DOHH2 (cell line): ENCODE measurements around the gene ALG11.
"Not testable (repeated sequence)": the region's sequence is repeated elsewhere in the genome, so short reads cannot be mapped to it uniquely, and the experiment has no call there.

ENCODE experiments used
- H3F3A ChIP-seq: fragments of 200-600 bp; sonication (generic), shearing (Covaris generic); 2 replicates; pipeline ENCODE4 v1.6.0; 2016; ENCODE audit warnings: antibody characterized with exemption, mild to moderate bottlenecking; ENCODE audit not compliant: control insufficient read depth, insufficient read depth
- H3K27ac ChIP-seq: fragments of 200-600 bp; sonication (generic); 2 replicates; pipeline ENCODE4 v1.5.1; 2014; ENCODE audit warnings: low read depth, mild to moderate bottlenecking, low read length, moderate library complexity
- H3K27me3 ChIP-seq: fragments of 200-600 bp; sonication (generic); 2 replicates; pipeline ENCODE4 v1.6.1; 2014; ENCODE audit warnings: mild to moderate bottlenecking, low read length, mixed read lengths; ENCODE audit not compliant: control insufficient read depth
- H3K36me3 ChIP-seq: fragments of 200-600 bp; sonication (generic); 2 replicates; pipeline ENCODE4 v1.6.1; 2014; ENCODE audit warnings: mild to moderate bottlenecking, low read length, moderate library complexity, mixed read lengths; ENCODE audit not compliant: control insufficient read depth
- H3K4me1 ChIP-seq: fragments of 200-600 bp; sonication (generic); 2 replicates; pipeline ENCODE4 v1.6.1; 2014; ENCODE audit warnings: mild to moderate bottlenecking, low read length, mixed read lengths; ENCODE audit not compliant: control insufficient read depth
- H3K4me2 ChIP-seq: fragments of 200-600 bp; sonication (generic); 2 replicates; pipeline ENCODE4 v1.6.0; 2014; ENCODE audit warnings: mild to moderate bottlenecking, low read length, moderate library complexity
- H3K4me3 ChIP-seq: fragments of 200-600 bp; sonication (generic); 2 replicates; pipeline ENCODE4 v1.5.1; 2014; ENCODE audit warnings: mild to moderate bottlenecking, low read length, mixed read lengths
- H3K79me2 ChIP-seq: fragments of 200-600 bp; sonication (generic); 2 replicates; pipeline ENCODE4 v1.6.1; 2014; ENCODE audit warnings: mild to moderate bottlenecking, low read length, mixed read lengths; ENCODE audit not compliant: control insufficient read depth
- H3K9me2 ChIP-seq: fragments of 200-600 bp; sonication (generic); replicated peaks from 2 replicates; pipeline ENCODE4 v1.6.1; 2014; ENCODE audit warnings: mild to moderate bottlenecking, low read length, mixed read lengths; ENCODE audit not compliant: control insufficient read depth
- H3K9me3 ChIP-seq: fragments of 200-600 bp; sonication (generic); 2 replicates; pipeline ENCODE4 v1.6.1; 2014; ENCODE audit warnings: antibody characterized with exemption, low read length, mixed read lengths; ENCODE audit not compliant: control insufficient read depth, insufficient read depth
- H4K20me1 ChIP-seq: fragments of 200-600 bp; sonication (generic); 2 replicates; pipeline ENCODE4 v1.6.0; 2014; ENCODE audit warnings: low read depth, mild to moderate bottlenecking, antibody characterized with exemption, low read length, moderate library complexity; ENCODE audit not compliant: control insufficient read depth, insufficient read depth
- EZH2phosphoT487 ChIP-seq: fragments of 200-600 bp; sonication (generic); IDR thresholded peaks from 2 replicates; pipeline ENCODE4 v1.6.1; 2017; ENCODE audit warnings: borderline replicate concordance, mild to moderate bottlenecking, antibody characterized with exemption, low read length, moderate library complexity, mixed read lengths
- TF ChIP-seq, protein P1 (sequence below): fragments of 200-600 bp; sonication (generic); IDR thresholded peaks from one replicate; pipeline ENCODE4 v1.5.1; 2014; ENCODE audit warnings: antibody characterized with exemption, mild to moderate bottlenecking, low read depth, low read length; ENCODE audit not compliant: poor library complexity, severe bottlenecking

The ALG11 gene

DNA sequence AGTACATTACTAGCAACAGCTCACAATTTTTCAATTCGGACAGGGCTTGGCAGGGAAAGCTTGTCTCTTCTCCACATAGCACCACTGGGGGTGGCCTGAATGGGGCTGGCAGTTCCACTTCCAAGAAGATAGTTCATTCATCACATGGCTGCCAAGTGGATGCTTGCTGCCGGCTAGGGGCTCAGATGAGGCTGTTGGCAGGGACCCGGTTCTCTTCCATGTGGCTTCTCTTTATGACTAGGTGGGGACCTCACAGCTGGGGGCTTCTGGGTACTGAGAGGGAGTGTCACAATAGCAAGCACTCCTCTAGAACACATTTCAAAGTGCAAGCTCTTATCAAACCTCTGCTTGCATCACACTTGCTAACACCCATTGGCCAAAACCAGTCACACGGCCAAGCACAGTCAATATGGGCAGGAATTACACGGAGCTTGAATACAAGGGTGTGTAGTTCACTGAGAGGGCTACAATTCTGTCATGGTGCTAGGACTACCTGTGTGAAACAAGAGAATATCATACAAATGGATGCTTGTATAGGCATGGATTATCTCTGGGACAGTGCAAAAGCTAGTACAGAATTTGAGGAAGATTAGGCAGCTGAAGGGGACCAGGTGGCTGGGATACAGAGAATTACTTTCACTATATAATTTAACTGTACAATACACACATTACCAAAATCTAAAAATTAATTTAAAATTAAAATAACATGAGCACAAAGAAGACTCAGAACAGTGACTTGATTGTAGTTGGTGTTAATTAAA, 33.2 kb upstream of the ALG11 start:
- Histone ChIP-seq H3K4me1 (no peaks in the 10 kb centered on the region), H3K36me3 (no peaks in the 10 kb centered on the region), H4K20me1 (no peaks in the 10 kb centered on the region), H3K4me2 (no peak overlapping the region), H3K79me2 (no peaks in the 10 kb centered on the region), H3K9me2 (no peaks in the 10 kb centered on the region), H3K9me3 (no peaks in the 10 kb centered on the region), H3K4me3 (no peak overlapping the region), H3K27me3 (peaks cover under 1% of the 10 kb centered on the region), H3F3A (no peaks in the 10 kb centered on the region), H3K27ac (no peak overlapping the region)
- TF ChIP-seq, protein P1, sequence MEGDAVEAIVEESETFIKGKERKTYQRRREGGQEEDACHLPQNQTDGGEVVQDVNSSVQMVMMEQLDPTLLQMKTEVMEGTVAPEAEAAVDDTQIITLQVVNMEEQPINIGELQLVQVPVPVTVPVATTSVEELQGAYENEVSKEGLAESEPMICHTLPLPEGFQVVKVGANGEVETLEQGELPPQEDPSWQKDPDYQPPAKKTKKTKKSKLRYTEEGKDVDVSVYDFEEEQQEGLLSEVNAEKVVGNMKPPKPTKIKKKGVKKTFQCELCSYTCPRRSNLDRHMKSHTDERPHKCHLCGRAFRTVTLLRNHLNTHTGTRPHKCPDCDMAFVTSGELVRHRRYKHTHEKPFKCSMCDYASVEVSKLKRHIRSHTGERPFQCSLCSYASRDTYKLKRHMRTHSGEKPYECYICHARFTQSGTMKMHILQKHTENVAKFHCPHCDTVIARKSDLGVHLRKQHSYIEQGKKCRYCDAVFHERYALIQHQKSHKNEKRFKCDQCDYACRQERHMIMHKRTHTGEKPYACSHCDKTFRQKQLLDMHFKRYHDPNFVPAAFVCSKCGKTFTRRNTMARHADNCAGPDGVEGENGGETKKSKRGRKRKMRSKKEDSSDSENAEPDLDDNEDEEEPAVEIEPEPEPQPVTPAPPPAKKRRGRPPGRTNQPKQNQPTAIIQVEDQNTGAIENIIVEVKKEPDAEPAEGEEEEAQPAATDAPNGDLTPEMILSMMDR, result no peak
- no peak for TF ChIP-seq EZH2phosphoT487

DNA sequence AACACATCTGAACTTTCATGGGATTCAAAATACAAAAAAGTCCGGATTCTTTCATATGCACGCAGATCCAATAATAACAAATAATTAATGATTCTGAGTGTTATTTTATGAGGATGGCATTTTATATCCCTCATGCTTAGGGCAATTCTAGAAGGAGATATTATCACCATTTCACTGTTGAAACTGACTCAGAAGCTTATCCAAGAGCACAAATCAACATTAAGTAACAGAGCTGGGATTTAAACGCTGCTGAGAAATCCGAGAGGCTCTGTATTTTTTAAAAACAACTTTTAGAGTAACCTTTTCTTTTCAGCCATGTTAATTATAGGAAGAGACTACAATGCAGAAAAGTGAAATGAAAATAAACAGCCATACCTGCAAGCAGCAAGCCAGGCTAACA, 31.3 kb upstream of the ALG11 start:
- no peaks in the 10 kb centered on the region for H3K36me3 ChIP-seq
- no peaks in the 10 kb centered on the region for H4K20me1 ChIP-seq
- no peaks in the 10 kb centered on the region for H3K9me3 ChIP-seq
- H3K79me2 ChIP-seq, result no peaks in the 10 kb centered on the region
- H3K4me3 ChIP-seq, result no peak overlapping the region
- H3K27me3 ChIP-seq, result no peaks in the 10 kb centered on the region; the same call in 1 of the 2 replicates
- no peaks in the 10 kb centered on the region for H3F3A ChIP-seq
- no peaks in the 10 kb centered on the region for H3K4me1 ChIP-seq
- no peaks in the 10 kb centered on the region for H3K9me2 ChIP-seq
- H3K27ac ChIP-seq, result no peak overlapping the region
- no peak overlapping the region for H3K4me2 ChIP-seq
- TF ChIP-seq, protein P1, result no peak
- TF ChIP-seq EZH2phosphoT487, result no peak

GRCh38 chr13:51981355-51981754, 30.8 kb upstream of the ALG11 start:
- H3K9me3 ChIP-seq, result no peaks in the 10 kb centered on the region
- H4K20me1 ChIP-seq, result no peaks in the 10 kb centered on the region
- no peak overlapping the region for H3K4me2 ChIP-seq
- H3F3A ChIP-seq, result no peaks in the 10 kb centered on the region
- no peaks in the 10 kb centered on the region for H3K79me2 ChIP-seq
- no peaks in the 10 kb centered on the region for H3K9me2 ChIP-seq
- H3K4me1 ChIP-seq, result no peaks in the 10 kb centered on the region
- TF ChIP-seq, protein P1, result no peak
- TF ChIP-seq EZH2phosphoT487, result no peak
- no peaks in the 10 kb centered on the region for H3K36me3 ChIP-seq
- H3K27me3 ChIP-seq, result no peaks in the 10 kb centered on the region; the same call in 1 of the 2 replicates
- no peak overlapping the region for H3K27ac ChIP-seq
- H3K4me3 ChIP-seq, result no peak overlapping the region

DNA sequence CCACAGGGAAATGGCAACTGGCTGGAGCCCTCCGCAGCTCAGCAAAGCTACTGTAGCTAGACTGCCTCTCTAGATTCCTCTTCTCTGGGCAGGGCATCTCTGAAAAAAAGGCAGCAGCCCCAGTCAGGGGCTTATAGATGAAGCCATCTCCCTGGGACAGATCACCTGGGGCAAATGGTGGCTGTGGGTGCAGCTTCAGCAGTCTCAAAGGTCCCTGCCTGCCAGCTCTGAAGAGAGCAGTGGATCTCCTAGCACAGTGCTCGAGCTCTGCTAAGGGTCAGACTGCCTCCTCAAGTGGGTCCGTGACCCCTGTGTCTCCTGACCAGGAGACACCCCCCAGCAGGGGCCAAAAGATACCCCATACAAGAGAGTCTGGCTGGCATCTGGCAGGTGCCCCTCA, 28.9 kb upstream of the ALG11 start:
- not testable (repeated sequence) for H3K79me2 ChIP-seq, H3K27me3 ChIP-seq, H3K27ac ChIP-seq, H3F3A ChIP-seq, H3K4me3 ChIP-seq, H3K4me1 ChIP-seq, H3K9me2 ChIP-seq, H3K36me3 ChIP-seq, H4K20me1 ChIP-seq, H3K4me2 ChIP-seq, H3K9me3 ChIP-seq

DNA sequence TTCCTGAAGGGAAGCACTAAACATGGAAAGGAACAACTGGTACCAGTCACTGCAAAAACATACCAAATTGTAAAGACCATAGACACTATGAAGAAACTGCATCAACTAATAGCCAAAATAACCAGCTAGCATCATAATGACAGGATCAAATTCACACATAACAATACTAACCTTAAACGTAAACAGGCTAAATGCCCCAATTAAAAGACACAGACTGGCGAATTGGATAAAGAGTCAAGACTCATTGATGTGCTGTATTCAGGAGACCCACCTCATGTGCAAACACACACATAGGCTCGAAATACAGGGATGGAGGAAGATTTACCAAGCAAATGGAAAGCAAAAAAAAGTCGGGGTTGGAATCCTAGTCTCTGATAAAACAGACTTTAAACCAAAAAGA, 27.3 kb upstream of the ALG11 start:
- not testable (repeated sequence) for H3K79me2 ChIP-seq, H3K9me2 ChIP-seq, H3K4me1 ChIP-seq, H3F3A ChIP-seq, H3K9me3 ChIP-seq, H3K4me2 ChIP-seq, H3K27me3 ChIP-seq, H3K36me3 ChIP-seq, H3K27ac ChIP-seq, H4K20me1 ChIP-seq, H3K4me3 ChIP-seq
